MM.1S (cell line): Measurements from ENCODE around the gene CNTNAP2.

Source experiments
- DNase-seq: peaks from one replicate; pipeline ENCODE4 v3.0.0-alpha.2; 2015
- H2AFZ ChIP-seq: fragments of 300-600 bp; sonication (generic); 2 replicates; pipeline ENCODE4 v1.6.0; 2016; ENCODE audit warnings: antibody characterized with exemption, low read length
- H3F3A ChIP-seq: fragments of 300-600 bp; sonication (generic); 2 replicates; pipeline ENCODE4 v1.6.1; 2016; ENCODE audit warnings: mild to moderate bottlenecking, antibody characterized with exemption, low read length, moderate library complexity, mixed read lengths; ENCODE audit not compliant: insufficient read depth
- H3K27ac ChIP-seq: fragments of 300-600 bp; sonication (generic); 2 replicates; pipeline ENCODE4 v1.5.1; 2016; ENCODE audit warnings: mild to moderate bottlenecking, low read length
- H3K27me3 ChIP-seq: fragments of 300-600 bp; sonication (generic); replicated peaks from 2 replicates; pipeline ENCODE4 v1.6.0; 2016; ENCODE audit warnings: low read length; ENCODE audit not compliant: insufficient read depth
- H3K36me3 ChIP-seq: fragments of 300-600 bp; sonication (generic); replicated peaks from 2 replicates; pipeline ENCODE4 v1.6.1; 2016; ENCODE audit warnings: mild to moderate bottlenecking, low read length, mixed read lengths; ENCODE audit not compliant: insufficient read depth
- H3K4me1 ChIP-seq: fragments of 300-600 bp; sonication (generic); 2 replicates; pipeline ENCODE4 v1.6.1; 2016; ENCODE audit warnings: low read length, mixed read lengths
- H3K4me2 ChIP-seq: fragments of 300-600 bp; sonication (generic); 2 replicates; pipeline ENCODE4 v1.6.0; 2016; ENCODE audit warnings: low read depth, low read length
- H3K4me3 ChIP-seq: fragments of 300-600 bp; sonication (generic); 2 replicates; pipeline ENCODE4 v1.5.1; 2016; ENCODE audit warnings: low read length, mixed read lengths
- H3K79me2 ChIP-seq: fragments of 300-600 bp; sonication (generic); 2 replicates; pipeline ENCODE4 v1.6.1; 2016; ENCODE audit warnings: mixed run types, low read length, mixed read lengths
- H3K9ac ChIP-seq: fragments of 300-600 bp; sonication (generic); 2 replicates; pipeline ENCODE4 v1.6.1; 2016; ENCODE audit warnings: low read length, mixed read lengths
- H3K9me2 ChIP-seq: fragments of 300-600 bp; sonication (generic); replicated peaks from 2 replicates; pipeline ENCODE4 v1.6.1; 2016; ENCODE audit warnings: mild to moderate bottlenecking, low read length, mixed read lengths; ENCODE audit not compliant: insufficient read depth
- H3K9me3 ChIP-seq: fragments of 300-600 bp; sonication (generic); replicated peaks from 2 replicates; pipeline ENCODE4 v1.6.1; 2016; ENCODE audit warnings: mild to moderate bottlenecking, low read length, mixed read lengths; ENCODE audit not compliant: insufficient read depth
- H4K20me1 ChIP-seq: fragments of 300-600 bp; sonication (generic); 2 replicates; pipeline ENCODE4 v1.6.1; 2016; ENCODE audit warnings: mild to moderate bottlenecking, low read length, moderate library complexity, mixed read lengths; ENCODE audit not compliant: insufficient read depth
- CTCF ChIP-seq: fragments of 300-600 bp; sonication (generic); IDR thresholded peaks from 2 replicates; pipeline ENCODE4 v1.5.1; 2016; ENCODE audit warnings: antibody characterized with exemption, low read length, mixed read lengths
- EZH2 ChIP-seq: fragments of 300-600 bp; sonication (generic); optimal IDR thresholded peaks from 2 replicates; pipeline ENCODE3; 2017; ENCODE audit warnings: low read depth, mild to moderate bottlenecking, antibody characterized with exemption, low read length, mixed read lengths
- EZH2phosphoT487 ChIP-seq: fragments of 300-600 bp; sonication (generic); IDR thresholded peaks from 2 replicates; pipeline ENCODE4 v1.6.1; 2018; ENCODE audit warnings: antibody characterized with exemption, low read length

The CNTNAP2 gene

DNA sequence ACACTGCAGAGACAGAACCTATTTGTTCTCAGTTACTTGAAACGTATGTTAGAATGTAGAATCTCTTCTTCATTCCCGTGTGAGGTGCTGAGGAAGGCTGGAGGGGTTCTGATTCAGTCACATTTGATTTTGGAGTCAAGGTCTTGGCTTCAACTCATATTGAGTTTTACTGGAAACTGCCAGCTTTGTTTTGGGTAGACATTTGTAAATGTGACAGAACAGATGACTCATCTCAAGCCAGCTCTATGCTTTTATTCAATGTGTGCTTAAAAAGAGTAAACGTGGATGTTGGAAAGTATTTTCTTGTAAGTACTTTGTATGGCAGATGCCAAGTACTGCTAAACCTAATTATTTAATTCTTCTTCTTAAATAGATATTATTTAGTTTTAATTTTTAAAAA is 1693.2 kb downstream of the CNTNAP2 start:
- Histone ChIP-seq H4K20me1 (no peaks in the 10 kb centered on the region), H3K9me3 (no peaks in the 10 kb centered on the region), H3K36me3 (no peaks in the 10 kb centered on the region), H3F3A (no peaks in the 10 kb centered on the region), H3K27me3 (no peaks in the 10 kb centered on the region), H3K9me2 (no peaks in the 10 kb centered on the region), H2AFZ (no peak overlapping the region), H3K27ac (no peak overlapping the region), H3K4me1 (no peaks in the 10 kb centered on the region), H3K9ac (no peak overlapping the region), H3K79me2 (no peaks in the 10 kb centered on the region), H3K4me2 (no peak overlapping the region), H3K4me3 (no peak overlapping the region)
- DNase-seq = no peak
- TF ChIP-seq EZH2phosphoT487 = no peak
- TF ChIP-seq EZH2 = no peak
- no peak for TF ChIP-seq CTCF

DNA sequence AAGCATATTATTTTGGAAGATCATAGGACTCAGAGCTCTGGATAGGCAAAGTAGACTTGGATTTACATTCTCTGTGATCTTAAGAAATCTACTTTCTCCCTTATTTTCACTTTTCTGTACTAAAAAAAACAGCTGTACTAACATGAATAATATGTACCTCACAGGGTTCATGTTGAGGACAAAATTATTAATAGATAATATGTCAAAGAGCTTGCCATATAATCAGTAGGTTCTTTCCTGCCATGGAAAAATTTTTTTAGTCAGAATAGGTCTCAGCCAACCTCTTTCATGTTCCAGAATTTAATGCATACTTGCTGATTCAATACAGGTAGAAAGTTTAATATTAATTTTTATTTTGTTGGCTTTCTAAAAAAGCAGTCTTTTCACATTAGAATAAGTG is 1693.7 kb downstream of the CNTNAP2 start:
- no peak overlapping the region for H3K27ac ChIP-seq
- no peaks in the 10 kb centered on the region for H3F3A ChIP-seq
- no peak overlapping the region for H2AFZ ChIP-seq
- no peak overlapping the region for H3K4me3 ChIP-seq
- H3K9ac ChIP-seq = no peak overlapping the region
- H3K4me1 ChIP-seq = no peaks in the 10 kb centered on the region
- no peaks in the 10 kb centered on the region for H4K20me1 ChIP-seq
- no peaks in the 10 kb centered on the region for H3K9me3 ChIP-seq
- no peak overlapping the region for H3K4me2 ChIP-seq
- H3K36me3 ChIP-seq = no peaks in the 10 kb centered on the region
- TF ChIP-seq EZH2phosphoT487 (no peak), CTCF (no peak), EZH2 (no peak)
- no peaks in the 10 kb centered on the region for H3K27me3 ChIP-seq
- DNase-seq = no peak
- H3K9me2 ChIP-seq = no peaks in the 10 kb centered on the region
- H3K79me2 ChIP-seq = no peaks in the 10 kb centered on the region

GRCh38 chr7:147811923-147812322 is 1695.3 kb downstream of the CNTNAP2 start:
- Histone ChIP-seq H3F3A (no peaks in the 10 kb centered on the region), H3K9me3 (no peaks in the 10 kb centered on the region), H3K4me1 (no peaks in the 10 kb centered on the region), H3K9me2 (no peaks in the 10 kb centered on the region), H3K4me3 (no peak overlapping the region), H3K79me2 (no peaks in the 10 kb centered on the region), H3K9ac (no peak overlapping the region), H4K20me1 (no peaks in the 10 kb centered on the region), H3K4me2 (no peak overlapping the region), H2AFZ (no peak overlapping the region), H3K36me3 (no peaks in the 10 kb centered on the region), H3K27ac (no peak overlapping the region), H3K27me3 (no peaks in the 10 kb centered on the region)
- no peak for DNase-seq
- TF ChIP-seq EZH2phosphoT487 = no peak
- TF ChIP-seq EZH2 = no peak
- TF ChIP-seq CTCF = no peak
